Gastrocnemius medialis (tissue), 4 donors: Measurements from ENCODE around the gene IGF2BP2. TPM values are rescaled to one million over a fixed set of nuclear protein-coding genes. Genes with fewer than 3 reads are reported as not detected.
"Not testable (repeated sequence)": the region's sequence is repeated elsewhere in the genome, so short reads cannot be mapped to it uniquely, and the experiment has no call there.

Experiments used
- ATAC-seq, 2 donors: fragments of 150-250 bp; one replicate each; pipeline ENCODE4 v1.9.1; 2016
- DNase-seq, 2 donors: peaks; one replicate each; pipeline ENCODE4 v3.0.0-alpha.2; 2019
- H3K27ac ChIP-seq, 4 donors: fragments of 200-600 bp; sonication (generic); 1 replicate in 1 of 4; 2 replicates in 3 of 4; pipeline ENCODE4 v1.5.1; 2016 to 2018; ENCODE audit warnings: mild to moderate bottlenecking in 2 of 4, moderate library complexity in 1 of 4
- H3K27me3 ChIP-seq, 3 donors: fragments of 200-600 bp; sonication (generic) in 2 of 3; 1 replicate in 1 of 3; 2 replicates in 2 of 3; pipeline versions ENCODE4 v1.5.1 to v1.6.0; 2016 to 2019; ENCODE audit warnings: mild to moderate bottlenecking in 1 of 3, moderate library complexity in 1 of 3
- H3K36me3 ChIP-seq, 2 donors: fragments of 200-600 bp; sonication (generic) in 1 of 2; one replicate each; pipeline ENCODE4 v1.5.1; 2017 to 2018
- H3K4me1 ChIP-seq, 2 donors: fragments of 200-600 bp; sonication (generic) in 1 of 2; one replicate each; pipeline ENCODE4 v1.5.1; 2016 to 2017; ENCODE audit warnings: mild to moderate bottlenecking in 2 of 2
- H3K4me3 ChIP-seq, 4 donors: fragments of 200-600 bp; sonication (generic) in 3 of 4; 1 replicate in 1 of 4; 2 replicates in 3 of 4; pipeline ENCODE4 v1.5.1; 2016 to 2019; ENCODE audit warnings: mild to moderate bottlenecking in 2 of 4
- H3K9me3 ChIP-seq, 3 donors: fragments of 200-600 bp; sonication (generic) in 2 of 3; 1 replicate in 1 of 3; 2 replicates in 2 of 3; pipeline ENCODE4 v1.5.1; 2016 to 2019
- CTCF ChIP-seq, 5 experiments: fragments of 450-650 bp in 3 of 5; fragments of 200-600 bp in 2 of 5; sonication (generic) in 2 of 5; IDR thresholded peaks in 4 of 5; conservative IDR thresholded peaks in 1 of 5; 1 replicate in 4 of 5; 2 replicates in 1 of 5; pipeline ENCODE4 v1.5.1; 2016 to 2019; ENCODE audit warnings: antibody characterized with exemption in 5 of 5, mild to moderate bottlenecking in 3 of 5, moderate library complexity in 3 of 5
- POLR2A ChIP-seq, 2 donors: fragments of 450-650 bp; IDR thresholded peaks; one replicate each; pipeline ENCODE4 v1.6.1; 2017; ENCODE audit warnings: antibody characterized with exemption in 2 of 2, mild to moderate bottlenecking in 2 of 2, moderate library complexity in 2 of 2
- in situ Hi-C, 4 donors: fragments of 200-750 bp; cut with MboI; loops; one replicate each; pipeline versions ENCODE4 v1.15.0 to v1.8.0; 2017; ENCODE audit warnings: low sequenced_read_pairs in 4 of 4
- intact Hi-C: fragments of 100-400 bp; cut with DNase I; formaldehyde crosslinking; loops from one replicate; pipeline ENCODE4 v1.15.1; 2023; ENCODE audit warnings: low total_unique reads
- total RNA-seq, 4 donors: library from RNA; depleted of rRNA; stranded (reverse); fragments of >200 nt; gene quantifications; one replicate each; pipeline versions ENCODE4 v1.1.0 to v1.2.3, GENCODE V29; 2016

The IGF2BP2 gene
- total RNA-seq, 4 donors from 2014 or later = 0.97 to 6.3 (median 1.7) TPM

- DNase-seq = no peak
- Histone ChIP-seq H3K4me1 (no peaks in the 10 kb centered on the region), H3K4me3 (no peak overlapping the region), H3K36me3 (no peaks in the 10 kb centered on the region), H3K9me3 (no peaks in the 10 kb centered on the region), H3K27me3 (no peaks in the 10 kb centered on the region), H3K27ac (no peak overlapping the region)
- in situ Hi-C loops = no loop called here
- no peak for TF ChIP-seq POLR2A (IDR thresholded peaks at IDR 0.05)
- no peak for TF ChIP-seq CTCF (IDR thresholded peaks at IDR 0.05 in 4 of 5, conservative IDR thresholded peaks at IDR 0.05 in 1 of 5)
- intact Hi-C loops = no loop called here
- ATAC-seq = no peak
Observed at GRCh38 chr3:185786956-185787877, 37.6 kb downstream of the IGF2BP2 start.

GRCh38 chr3:185786258-185786657, 38.6 kb downstream of the IGF2BP2 start:
- H3K9me3 ChIP-seq, intact Hi-C loops, in situ Hi-C loops, H3K4me3 ChIP-seq, ATAC-seq, DNase-seq, H3K4me1 ChIP-seq, H3K27ac ChIP-seq, H3K36me3 ChIP-seq, H3K27me3 ChIP-seq: not testable (repeated sequence)

- H3K27me3 ChIP-seq = no peaks in the 10 kb centered on the region
- no peak overlapping the region for H3K27ac ChIP-seq
- H3K36me3 ChIP-seq = no peaks in the 10 kb centered on the region
- intact Hi-C loops (no loop called here), in situ Hi-C loops (no loop called here)
- no peak overlapping the region for H3K4me3 ChIP-seq
- TF ChIP-seq POLR2A (IDR thresholded peaks at IDR 0.05) (no peak), CTCF (IDR thresholded peaks at IDR 0.05 in 4 of 5, conservative IDR thresholded peaks at IDR 0.05 in 1 of 5) (no peak)
- no peak for ATAC-seq
- DNase-seq = no peak
- H3K9me3 ChIP-seq = no peaks in the 10 kb centered on the region
- H3K4me1 ChIP-seq = no peaks in the 10 kb centered on the region
Observed at GRCh38 chr3:185784317-185784716, 40.5 kb downstream of the IGF2BP2 start.

- in situ Hi-C loops = no loop called here
- H3K27ac ChIP-seq = no peak overlapping the region
- intact Hi-C loops = no loop called here
- H3K27me3 ChIP-seq = no peaks in the 10 kb centered on the region
- no peaks in the 10 kb centered on the region for H3K4me1 ChIP-seq
- ATAC-seq = no peak
- H3K4me3 ChIP-seq = no peak overlapping the region
- TF ChIP-seq CTCF (IDR thresholded peaks at IDR 0.05 in 4 of 5, conservative IDR thresholded peaks at IDR 0.05 in 1 of 5) (no peak), POLR2A (IDR thresholded peaks at IDR 0.05) (no peak)
- H3K9me3 ChIP-seq = no peaks in the 10 kb centered on the region
- no peak for DNase-seq
- no peaks in the 10 kb centered on the region for H3K36me3 ChIP-seq
Observed at GRCh38 chr3:185781759-185782158, 43.1 kb downstream of the IGF2BP2 start.

GRCh38 chr3:185779461-185779860, 45.4 kb downstream of the IGF2BP2 start:
- intact Hi-C loops = no loop called here
- ATAC-seq = no peak
- no peaks in the 10 kb centered on the region for H3K4me1 ChIP-seq
- in situ Hi-C loops = no loop called here
- no peaks in the 10 kb centered on the region for H3K36me3 ChIP-seq
- TF ChIP-seq CTCF (IDR thresholded peaks at IDR 0.05 in 4 of 5, conservative IDR thresholded peaks at IDR 0.05 in 1 of 5) = no peak
- no peak for TF ChIP-seq POLR2A (IDR thresholded peaks at IDR 0.05)
- no peak for DNase-seq
- no peak overlapping the region for H3K27ac ChIP-seq
- H3K4me3 ChIP-seq = no peak overlapping the region
- H3K9me3 ChIP-seq = no peaks in the 10 kb centered on the region
- no peaks in the 10 kb centered on the region for H3K27me3 ChIP-seq
